Measurements from ENCODE around the gene IL6ST.

- TF ChIP-seq LEF1 (IDR thresholded peaks at IDR 0.05; ENCODE audit: borderline replicate concordance) (no peak), BHLHE40 (IDR thresholded peaks at IDR 0.05; ENCODE audit: borderline replicate concordance) (no peak), FOXA1 (IDR thresholded peaks at IDR 0.05) (no peak), SP1 (IDR thresholded peaks at IDR 0.05) (no peak), ELF4 (IDR thresholded peaks at IDR 0.05) (no peak), HDGF (IDR thresholded peaks at IDR 0.05; ENCODE audit: borderline replicate concordance) (no peak), ARNT (IDR thresholded peaks at IDR 0.05) (no peak), SUZ12 (IDR thresholded peaks at IDR 0.05) (no peak)
Observed at GRCh38 chr5:55897206-55897894, 97.4 kb downstream of the IL6ST start.
